Measurements from ENCODE around the gene FBXL7.

The FBXL7 gene

GRCh38 chr5:15904899-15905830 is 405.2 kb downstream of the FBXL7 start:
- DNase-seq, result no peak

DNA sequence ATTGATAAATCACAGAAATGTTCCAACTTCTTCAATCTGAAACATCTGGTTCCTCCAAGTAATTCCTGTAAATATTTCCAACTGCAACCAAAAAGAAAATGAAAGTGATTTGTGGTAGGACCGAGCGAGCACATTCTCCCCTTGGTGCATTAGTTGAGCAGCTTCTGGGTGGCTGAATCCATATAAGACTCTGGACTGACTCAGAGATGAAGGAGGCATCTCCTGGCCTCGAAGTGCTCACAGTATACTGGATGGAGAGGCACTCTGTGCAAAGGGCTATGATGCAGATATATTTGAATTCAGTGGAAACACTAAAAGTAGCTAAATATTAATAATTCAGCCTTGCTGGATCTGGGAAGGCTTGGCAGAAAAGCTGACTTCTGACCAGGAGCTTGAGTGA is 414.7 kb downstream of the FBXL7 start:
- DNase-seq, result no peak

GRCh38 chr5:15926586-15926985 is 426.6 kb downstream of the FBXL7 start:
- no peak for DNase-seq

DNA sequence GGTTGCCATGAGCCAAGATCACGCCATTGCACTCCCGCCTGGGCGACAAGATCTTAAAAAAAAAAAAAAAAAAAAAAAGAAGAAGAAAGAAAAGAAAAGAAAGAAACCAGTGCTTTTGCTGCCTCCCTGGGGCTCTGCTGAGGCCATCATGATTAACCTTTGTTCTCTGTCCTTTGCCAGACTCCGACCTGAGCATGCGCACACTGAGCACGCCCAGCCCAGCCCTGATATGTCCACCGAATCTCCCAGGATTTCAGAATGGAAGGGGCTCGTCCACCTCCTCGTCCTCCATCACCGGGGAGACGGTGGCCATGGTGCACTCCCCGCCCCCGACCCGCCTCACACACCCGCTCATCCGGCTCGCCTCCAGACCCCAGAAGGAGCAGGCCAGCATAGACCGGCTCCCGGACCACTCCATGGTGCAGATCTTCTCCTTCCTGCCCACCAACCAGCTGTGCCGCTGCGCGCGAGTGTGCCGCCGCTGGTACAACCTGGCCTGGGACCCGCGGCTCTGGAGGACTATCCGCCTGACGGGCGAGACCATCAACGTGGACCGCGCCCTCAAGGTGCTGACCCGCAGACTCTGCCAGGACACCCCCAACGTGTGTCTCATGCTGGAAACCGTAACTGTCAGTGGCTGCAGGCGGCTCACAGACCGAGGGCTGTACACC is 427.9 kb downstream of the FBXL7 start:
- no peak for DNase-seq

- DNase-seq, result no peak
Measured at GRCh38 chr5:15929611-15930263, 429.8 kb downstream of the FBXL7 start.

DNA sequence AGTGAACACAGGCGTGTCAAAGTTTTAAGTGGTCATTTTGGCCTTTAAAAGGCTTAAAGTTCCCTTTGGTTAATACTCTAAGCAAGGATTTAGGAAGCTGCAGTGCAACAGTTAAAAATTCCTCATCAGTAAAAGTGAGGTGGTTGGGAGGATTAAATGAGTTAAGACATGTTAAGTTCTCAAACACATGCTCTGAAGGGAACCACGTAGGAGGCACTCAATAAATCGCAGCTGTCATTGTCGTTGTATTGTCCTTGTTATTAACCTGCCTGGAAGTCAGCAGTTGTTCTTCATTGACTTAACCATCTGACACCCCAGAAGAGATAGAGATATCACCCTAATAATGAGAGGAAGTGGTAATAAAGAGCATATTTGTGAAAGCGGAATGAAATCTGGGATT is 432.1 kb downstream of the FBXL7 start:
- no peak for DNase-seq

GRCh38 chr5:15933259-15934207 is 433.6 kb downstream of the FBXL7 start:
- no peak for DNase-seq

DNA sequence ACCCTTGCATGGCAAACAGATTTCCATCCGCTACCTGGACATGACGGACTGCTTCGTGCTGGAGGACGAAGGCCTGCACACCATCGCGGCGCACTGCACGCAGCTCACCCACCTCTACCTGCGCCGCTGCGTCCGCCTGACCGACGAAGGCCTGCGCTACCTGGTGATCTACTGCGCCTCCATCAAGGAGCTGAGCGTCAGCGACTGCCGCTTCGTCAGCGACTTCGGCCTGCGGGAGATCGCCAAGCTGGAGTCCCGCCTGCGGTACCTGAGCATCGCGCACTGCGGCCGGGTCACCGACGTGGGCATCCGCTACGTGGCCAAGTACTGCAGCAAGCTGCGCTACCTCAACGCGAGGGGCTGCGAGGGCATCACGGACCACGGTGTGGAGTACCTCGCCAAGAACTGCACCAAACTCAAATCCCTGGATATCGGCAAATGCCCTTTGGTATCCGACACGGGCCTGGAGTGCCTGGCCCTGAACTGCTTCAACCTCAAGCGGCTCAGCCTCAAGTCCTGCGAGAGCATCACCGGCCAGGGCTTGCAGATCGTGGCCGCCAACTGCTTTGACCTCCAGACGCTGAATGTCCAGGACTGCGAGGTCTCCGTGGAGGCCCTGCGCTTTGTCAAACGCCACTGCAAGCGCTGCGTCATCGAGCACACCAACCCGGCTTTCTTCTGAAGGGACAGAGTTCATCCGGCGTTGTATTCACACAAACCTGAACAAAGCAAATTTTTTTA is 436.7 kb downstream of the FBXL7 start:
- DNase-seq, result no peak

- no peak for DNase-seq
Measured at GRCh38 chr5:15937708-15938107, 437.7 kb downstream of the FBXL7 start.

- DNase-seq, result no peak
Measured at GRCh38 chr5:15938186-15938585, 438.2 kb downstream of the FBXL7 start.

DNA sequence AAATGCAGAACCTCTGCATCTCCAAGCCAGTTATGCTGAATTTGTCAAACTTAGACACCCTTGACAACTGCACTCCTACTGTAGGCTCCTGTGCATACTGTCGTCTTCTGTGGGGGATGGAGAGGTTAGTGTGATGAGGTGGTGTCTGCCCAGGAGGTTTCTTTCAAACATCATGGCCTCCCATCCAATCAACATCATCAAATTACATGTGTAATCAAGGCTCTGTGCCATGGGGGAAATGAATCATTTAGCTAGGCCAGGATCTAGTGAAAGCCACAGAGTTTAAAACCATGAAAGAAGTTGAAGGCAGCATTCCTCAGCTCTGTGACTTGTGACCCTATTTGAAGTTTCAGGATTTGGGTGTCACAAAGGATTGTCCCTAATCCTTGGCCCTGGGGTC is 439.0 kb downstream of the FBXL7 start:
- DNase-seq, result no peak

DNA sequence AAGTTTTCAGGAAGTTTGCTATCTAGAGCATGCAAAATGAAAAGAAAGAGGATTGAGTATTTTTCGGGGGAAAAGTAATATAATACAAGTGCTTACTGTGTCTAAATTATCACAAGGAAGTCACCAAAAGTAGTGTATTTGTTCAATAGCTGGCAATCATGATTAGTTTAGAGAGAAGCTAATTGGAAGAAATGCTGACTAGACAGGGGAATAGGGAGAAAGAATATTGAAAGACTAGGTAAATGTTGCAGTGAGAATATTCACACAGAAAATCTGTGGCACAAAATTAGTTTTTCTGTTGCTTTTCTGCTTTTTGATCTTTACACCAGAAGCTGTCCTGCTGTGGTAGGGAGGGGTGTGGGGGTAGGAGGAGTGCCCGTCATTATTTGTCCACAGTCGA is 440.9 kb downstream of the FBXL7 start:
- DNase-seq, result no peak

- no peak for DNase-seq
Measured at GRCh38 chr5:15943487-15943886, 443.5 kb downstream of the FBXL7 start.

- no peak for DNase-seq
Measured at GRCh38 chr5:15946026-15946425, 446.0 kb downstream of the FBXL7 start.

- no peak for DNase-seq
Measured at GRCh38 chr5:15948190-15948589, 448.2 kb downstream of the FBXL7 start.

DNA sequence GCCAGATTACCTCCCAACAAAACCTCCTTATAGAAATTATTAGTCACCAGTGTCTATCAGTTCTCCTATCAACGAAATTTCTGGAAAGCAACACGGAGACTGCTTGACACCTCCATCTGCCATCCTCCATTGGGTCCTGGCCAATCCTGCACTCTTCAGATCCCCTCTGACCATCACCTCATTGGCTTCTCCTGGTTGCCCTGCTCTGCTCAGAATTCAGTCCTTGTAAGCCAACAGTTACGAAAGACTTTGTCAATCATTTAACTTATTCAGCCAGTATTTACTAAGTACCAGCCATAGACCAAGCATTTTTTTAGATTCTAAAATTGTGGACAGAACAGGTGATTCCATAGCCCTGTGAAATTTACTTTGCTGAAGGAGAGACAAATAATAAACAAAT is 451.1 kb downstream of the FBXL7 start:
- no peak for DNase-seq

GRCh38 chr5:15951550-15951949 is 451.6 kb downstream of the FBXL7 start:
- no peak for DNase-seq

DNA sequence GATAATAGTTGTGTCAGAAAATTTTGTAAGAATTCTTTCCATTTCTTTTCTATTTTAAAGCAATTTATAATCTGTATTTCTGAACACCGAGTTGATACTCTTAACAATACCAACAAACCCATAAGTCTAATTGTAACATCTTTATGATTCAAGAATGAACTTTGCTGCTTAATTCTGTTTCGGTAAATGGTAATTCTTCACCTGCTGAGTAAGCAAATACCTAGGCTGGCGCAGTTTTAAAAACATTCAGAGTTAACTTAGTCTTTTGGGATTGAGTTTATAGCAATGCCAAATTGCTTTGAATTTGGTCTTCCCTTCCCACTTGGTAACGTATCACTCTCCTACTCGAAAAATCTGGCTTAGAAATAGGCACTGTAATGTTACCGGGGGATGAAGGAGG is 456.6 kb downstream of the FBXL7 start:
- no peak for DNase-seq

GRCh38 chr5:15957124-15957523 is 457.1 kb downstream of the FBXL7 start:
- no peak for DNase-seq

DNA sequence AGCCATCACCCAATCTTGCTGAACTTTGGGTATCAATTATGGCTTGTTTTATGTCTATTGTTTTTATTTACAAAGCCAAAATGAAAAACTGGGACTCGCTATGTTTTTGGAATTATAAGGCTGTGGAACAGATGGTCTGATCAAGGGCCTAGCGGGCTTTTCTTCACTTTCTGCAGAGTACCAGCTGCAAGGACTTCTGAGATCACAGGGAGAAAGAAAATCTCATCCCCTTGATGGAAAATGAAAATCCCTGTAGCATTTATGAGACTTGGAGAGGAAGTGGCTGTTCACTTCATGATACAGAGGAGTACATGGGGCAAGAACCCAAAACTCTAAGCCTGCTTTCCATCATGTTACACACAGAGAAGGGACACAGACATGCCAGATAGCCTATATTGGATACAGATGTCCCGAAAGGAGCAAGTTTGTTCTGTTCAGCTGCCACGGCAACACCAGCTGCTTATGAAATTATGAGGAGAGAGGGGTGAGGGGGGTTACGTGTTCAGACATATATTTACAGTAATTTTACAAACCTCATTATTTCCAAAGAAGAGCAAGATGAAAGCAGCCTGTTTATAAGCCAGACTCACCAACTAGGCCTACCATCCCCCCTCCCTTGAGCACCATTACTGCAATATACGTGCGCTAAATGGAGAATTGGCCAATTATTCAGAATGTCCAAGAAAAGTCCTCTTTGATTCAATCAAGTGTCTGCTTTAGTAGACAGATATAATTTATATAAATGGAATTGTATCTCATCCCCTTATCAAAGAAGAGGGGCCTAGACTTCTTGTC is 459.6 kb downstream of the FBXL7 start:
- DNase-seq, result no peak

DNA sequence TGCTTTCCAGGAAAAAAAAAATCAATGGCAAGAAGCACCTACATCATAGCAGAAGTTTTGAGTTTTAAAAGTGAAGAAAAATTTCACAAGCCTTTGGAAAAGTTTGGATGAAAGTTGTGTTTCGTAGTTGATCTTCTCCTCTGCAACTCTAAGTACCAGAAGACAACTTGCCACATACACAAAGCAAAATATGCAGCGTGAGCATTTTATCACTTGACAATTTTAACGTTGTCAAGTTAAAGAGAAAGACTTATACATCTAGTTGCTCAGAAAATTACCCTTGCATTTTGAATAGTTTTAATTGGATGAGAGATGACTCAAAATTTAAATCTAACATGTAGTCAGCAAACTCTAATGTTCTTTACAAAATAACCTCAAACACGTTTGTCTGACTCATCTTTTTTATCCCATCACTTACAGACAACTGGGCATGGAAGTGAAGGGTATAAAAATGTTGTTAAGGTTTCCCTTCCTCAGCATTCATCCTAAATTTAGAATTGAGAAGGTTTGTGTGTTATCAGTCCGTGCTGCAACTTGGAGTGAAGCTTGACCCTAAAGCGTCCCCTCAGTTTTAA is 466.2 kb downstream of the FBXL7 start:
- DNase-seq, result no peak
